Vagina (tissue), 2 donors: ENCODE data around the gene NRG2.

Experiments used
- POLR2A ChIP-seq, 2 donors: fragments of 450-650 bp; IDR thresholded peaks; one replicate each; pipeline ENCODE4 v1.6.1; 2017; ENCODE audit warnings: antibody characterized with exemption in 2 of 2, mild to moderate bottlenecking in 2 of 2, moderate library complexity in 2 of 2
- TF ChIP-seq, protein P1 (sequence below), 3 experiments: fragments of 450-650 bp in 2 of 3; fragments of 200-600 bp in 1 of 3; sonication (generic) in 1 of 3; IDR thresholded peaks; one replicate each; pipeline ENCODE4 v1.5.1; 2017 to 2019; ENCODE audit warnings: antibody characterized with exemption in 3 of 3, mild to moderate bottlenecking in 2 of 3, moderate library complexity in 2 of 3

DNA sequence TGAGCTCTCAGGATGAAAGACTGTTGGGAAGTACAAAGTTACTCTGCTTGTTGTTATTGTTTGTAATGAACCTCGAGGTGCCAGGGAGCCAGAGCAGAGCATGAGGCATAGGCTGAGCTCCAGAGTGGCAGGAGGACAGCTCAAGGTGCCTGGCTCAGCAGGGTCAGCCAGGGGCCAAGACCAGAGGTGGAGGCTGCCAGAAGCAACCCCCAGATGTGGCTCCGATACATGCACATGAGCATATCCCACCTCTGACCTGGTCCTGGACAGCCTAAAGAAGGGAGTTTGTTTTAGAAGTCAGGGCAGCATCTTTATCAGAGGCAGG lies 141.9 kb downstream of the NRG2 start:
- TF ChIP-seq, protein P1, sequence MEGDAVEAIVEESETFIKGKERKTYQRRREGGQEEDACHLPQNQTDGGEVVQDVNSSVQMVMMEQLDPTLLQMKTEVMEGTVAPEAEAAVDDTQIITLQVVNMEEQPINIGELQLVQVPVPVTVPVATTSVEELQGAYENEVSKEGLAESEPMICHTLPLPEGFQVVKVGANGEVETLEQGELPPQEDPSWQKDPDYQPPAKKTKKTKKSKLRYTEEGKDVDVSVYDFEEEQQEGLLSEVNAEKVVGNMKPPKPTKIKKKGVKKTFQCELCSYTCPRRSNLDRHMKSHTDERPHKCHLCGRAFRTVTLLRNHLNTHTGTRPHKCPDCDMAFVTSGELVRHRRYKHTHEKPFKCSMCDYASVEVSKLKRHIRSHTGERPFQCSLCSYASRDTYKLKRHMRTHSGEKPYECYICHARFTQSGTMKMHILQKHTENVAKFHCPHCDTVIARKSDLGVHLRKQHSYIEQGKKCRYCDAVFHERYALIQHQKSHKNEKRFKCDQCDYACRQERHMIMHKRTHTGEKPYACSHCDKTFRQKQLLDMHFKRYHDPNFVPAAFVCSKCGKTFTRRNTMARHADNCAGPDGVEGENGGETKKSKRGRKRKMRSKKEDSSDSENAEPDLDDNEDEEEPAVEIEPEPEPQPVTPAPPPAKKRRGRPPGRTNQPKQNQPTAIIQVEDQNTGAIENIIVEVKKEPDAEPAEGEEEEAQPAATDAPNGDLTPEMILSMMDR (IDR thresholded peaks at IDR 0.05) = no peak
- TF ChIP-seq POLR2A (IDR thresholded peaks at IDR 0.05) = no peak
